ENCODE results near the gene RASSF4. TPM values are rescaled to one million over a fixed set of nuclear protein-coding genes. Genes with fewer than 3 reads are reported as not detected.

RASSF4 gene
- total RNA-seq, 1 donor from 2014 or later: 67.6 TPM

GRCh38 chr10:44921506-44921905, 38.1 kb upstream of the RASSF4 start:
- H3K36me3 ChIP-seq (ENCODE audit: control insufficient read depth, insufficient read depth, low read length): no peaks in the 10 kb centered on the region

GRCh38 chr10:44922021-44922420, 37.6 kb upstream of the RASSF4 start:
- peaks cover 5% of the 10 kb centered on the region for H3K27me3 ChIP-seq (ENCODE audit: control insufficient read depth, insufficient read depth, low read length)
- no peak overlapping the region for H3K4me3 ChIP-seq (ENCODE audit: low read depth, low read length)
- no peak for TF ChIP-seq CTCF (IDR thresholded peaks at IDR 0.05; ENCODE audit: insufficient read depth, low read length, poor library complexity, severe bottlenecking)
- no peaks in the 10 kb centered on the region for H3K36me3 ChIP-seq (ENCODE audit: control insufficient read depth, insufficient read depth, low read length)
- no peak for DNase-seq (ENCODE audit: low read depth)

More at GRCh38 chr10:44921506-44921905, 38.1 kb upstream of the RASSF4 start:
- DNase-seq (ENCODE audit: low read depth): no peak
- no peak for TF ChIP-seq CTCF (IDR thresholded peaks at IDR 0.05; ENCODE audit: insufficient read depth, low read length, poor library complexity, severe bottlenecking)
- Histone ChIP-seq H3K27me3 (ENCODE audit: control insufficient read depth, insufficient read depth, low read length) (peaks cover 5% of the 10 kb centered on the region), H3K4me3 (ENCODE audit: low read depth, low read length) (no peak overlapping the region)

GRCh38 chr10:44922796-44923545, 36.6 kb upstream of the RASSF4 start:
- H3K4me3 ChIP-seq (ENCODE audit: low read depth, low read length): no peak overlapping the region
- DNase-seq (ENCODE audit: low read depth): no peak
- H3K36me3 ChIP-seq (ENCODE audit: control insufficient read depth, insufficient read depth, low read length): no peaks in the 10 kb centered on the region
- TF ChIP-seq CTCF (IDR thresholded peaks at IDR 0.05; ENCODE audit: insufficient read depth, low read length, poor library complexity, severe bottlenecking): no peak
- peaks cover 5% of the 10 kb centered on the region for H3K27me3 ChIP-seq (ENCODE audit: control insufficient read depth, insufficient read depth, low read length)

- Histone ChIP-seq H3K27me3 (ENCODE audit: control insufficient read depth, insufficient read depth, low read length) (peaks cover 5% of the 10 kb centered on the region), H3K36me3 (ENCODE audit: control insufficient read depth, insufficient read depth, low read length) (no peaks in the 10 kb centered on the region), H3K4me3 (ENCODE audit: low read depth, low read length) (no peak overlapping the region)
- TF ChIP-seq CTCF (IDR thresholded peaks at IDR 0.05; ENCODE audit: insufficient read depth, low read length, poor library complexity, severe bottlenecking): no peak
- no peak for DNase-seq (ENCODE audit: low read depth)
Measured at GRCh38 chr10:44923611-44924010, 36.0 kb upstream of the RASSF4 start.

- no peak for TF ChIP-seq CTCF (IDR thresholded peaks at IDR 0.05; ENCODE audit: insufficient read depth, low read length, poor library complexity, severe bottlenecking)
Measured at GRCh38 chr10:44924261-44925040, 35.2 kb upstream of the RASSF4 start.

More at GRCh38 chr10:44924261-44925040, 35.2 kb upstream of the RASSF4 start:
- DNase-seq (ENCODE audit: low read depth): no peak
- no peaks in the 10 kb centered on the region for H3K36me3 ChIP-seq (ENCODE audit: control insufficient read depth, insufficient read depth, low read length)
- peaks cover 5% of the 10 kb centered on the region for H3K27me3 ChIP-seq (ENCODE audit: control insufficient read depth, insufficient read depth, low read length)
- no peak overlapping the region for H3K4me3 ChIP-seq (ENCODE audit: low read depth, low read length)
